Measurements from ENCODE around the gene WNT3.

GRCh38 chr17:46842835-46843234 lies 24.3 kb upstream of the WNT3 start:
- peak in 3 of 5 experiments; percentile 19 to 36 (median 30) for TF ChIP-seq CTCF (IDR thresholded peaks at IDR 0.05)
- no peak for TF ChIP-seq EP300 (IDR thresholded peaks at IDR 0.05; ENCODE audit: low read depth)
- no peak for TF ChIP-seq POLR2A (IDR thresholded peaks at IDR 0.05)
- TF ChIP-seq POLR2AphosphoS5 (IDR thresholded peaks at IDR 0.05), result no peak

Measured in transverse colon (tissue), 4 donors.